Fibroblast of lung (primary cell): Measurements from ENCODE around the gene OR56A1. TPM values are rescaled to one million over a fixed set of nuclear protein-coding genes. Genes with fewer than 3 reads are reported as not detected.

ENCODE experiments used
- DNase-seq, 2 donors: peaks; one replicate each; pipeline versions ENCODE4 v3.0.0 to v3.0.0-alpha.2; 2010; ENCODE audit warnings: low read depth in 2 of 2
- H2AFZ ChIP-seq: 2 replicates; pipeline ENCODE4 v1.5.1; 2012; ENCODE audit warnings: low read length, control low read depth, inconsistent platforms
- H3K27ac ChIP-seq: 2 replicates; pipeline ENCODE4 v1.5.1; 2011; ENCODE audit warnings: low read length, control low read depth; ENCODE audit not compliant: insufficient read depth
- H3K27me3 ChIP-seq: 2 replicates; pipeline ENCODE4 v1.5.1; 2011; ENCODE audit warnings: mild to moderate bottlenecking, low read length; ENCODE audit not compliant: control insufficient read depth, insufficient read depth
- H3K36me3 ChIP-seq: 2 replicates; pipeline ENCODE4 v1.5.1; 2011; ENCODE audit warnings: low read length; ENCODE audit not compliant: control insufficient read depth, insufficient read depth
- H3K4me1 ChIP-seq: 2 replicates; pipeline ENCODE4 v1.5.1; 2011; ENCODE audit warnings: low read length; ENCODE audit not compliant: control insufficient read depth, insufficient read depth; ENCODE audit errors: extremely low read depth
- H3K4me2 ChIP-seq: 2 replicates; pipeline ENCODE4 v1.5.1; 2011; ENCODE audit warnings: low read length, control low read depth; ENCODE audit not compliant: insufficient read depth; ENCODE audit errors: extremely low read depth
- H3K4me3 ChIP-seq, 4 experiments: fragments of 200-600 bp in 1 of 4; sonication (generic) in 1 of 4; replicated peaks in 1 of 4; 2 replicates each; pipeline ENCODE4 v1.5.1; 2011 to 2016; ENCODE audit warnings: low read length in 4 of 4, low read depth in 3 of 4, mild to moderate bottlenecking in 3 of 4, control low read depth in 2 of 4, inconsistent platforms in 1 of 4, mixed read lengths in 1 of 4; ENCODE audit not compliant: insufficient read depth in 1 of 4; ENCODE audit errors: control extremely low read depth in 1 of 4
- H3K79me2 ChIP-seq: 2 replicates; pipeline ENCODE4 v1.5.1; 2012; ENCODE audit warnings: mild to moderate bottlenecking, low read length, inconsistent platforms; ENCODE audit not compliant: control insufficient read depth, insufficient read depth
- H3K9ac ChIP-seq: 2 replicates; pipeline ENCODE4 v1.5.1; 2011; ENCODE audit warnings: mild to moderate bottlenecking, low read length, control low read depth; ENCODE audit not compliant: insufficient read depth
- H3K9me3 ChIP-seq: 2 replicates; pipeline ENCODE4 v1.5.1; 2012; ENCODE audit warnings: low read depth, low read length; ENCODE audit not compliant: control insufficient read depth, insufficient read depth
- H4K20me1 ChIP-seq: 2 replicates; pipeline ENCODE4 v1.5.1; 2011; ENCODE audit warnings: low read length; ENCODE audit not compliant: control insufficient read depth, insufficient read depth; ENCODE audit errors: extremely low read depth
- CTCF ChIP-seq, 2 donors: IDR thresholded peaks in 1 of 2; conservative IDR thresholded peaks in 1 of 2; 1 replicate in 1 of 2; 2 replicates in 1 of 2; pipeline ENCODE4 v1.5.1; 2011 to 2012; ENCODE audit warnings: low read length in 2 of 2, control low read depth in 1 of 2, inconsistent platforms in 1 of 2, low read depth in 1 of 2, mild to moderate bottlenecking in 1 of 2
- EZH2 ChIP-seq: IDR thresholded peaks from 2 replicates; pipeline ENCODE4 v1.5.1; 2012; ENCODE audit warnings: low read length, control low read depth, mild to moderate bottlenecking; ENCODE audit errors: missing control alignments
- polyA plus RNA-seq, 2 donors: library from polyadenylated mRNA; depleted of rRNA in 1 of 2; stranded (reverse) in 1 of 2; unstranded in 1 of 2; fragments of >200 nt; gene quantifications; 2 replicates each; pipeline ENCODE4 v1.2.1, GENCODE V29; 2011 to 2012; ENCODE audit warnings: missing spikeins in 1 of 2
- total RNA-seq: library from RNA; depleted of rRNA; stranded (reverse); fragments of >200 nt; gene quantifications from 2 replicates; pipeline ENCODE4 v1.2.1, GENCODE V29; 2014

Gene OR56A1
- total and polyA plus RNA-seq, 2 donors (not counting 1 experiment from before 2014, with no cell fraction given), result not detected

- no peak for TF ChIP-seq EZH2
- TF ChIP-seq CTCF (conservative IDR thresholded peaks at IDR 0.05 in 1 of 2, IDR thresholded peaks at IDR 0.05 in 1 of 2; ENCODE audit: low read depth in 1 of 2, low read length in 2 of 2), result no peak
- H3K4me2 ChIP-seq, result no peak overlapping the region
- H2AFZ ChIP-seq, result no peak overlapping the region
- no peak overlapping the region for H3K9ac ChIP-seq
- H3K27ac ChIP-seq, result no peak overlapping the region
- H3K36me3 ChIP-seq, result no peaks in the 10 kb centered on the region
- no peaks in the 10 kb centered on the region for H3K9me3 ChIP-seq
- H3K4me3 ChIP-seq, result no peak overlapping the region
- no peaks in the 10 kb centered on the region for H3K4me1 ChIP-seq
- H4K20me1 ChIP-seq, result no peaks in the 10 kb centered on the region
- DNase-seq, result no peak
- H3K27me3 ChIP-seq, result no peaks in the 10 kb centered on the region
- H3K79me2 ChIP-seq, result no peaks in the 10 kb centered on the region
Measured at GRCh38 chr11:5994791-5995190, 35.8 kb downstream of the OR56A1 start.

GRCh38 chr11:5992604-5993251 lies 37.8 kb downstream of the OR56A1 start:
- Histone ChIP-seq H3K9ac (no peak overlapping the region), H3K27me3 (no peaks in the 10 kb centered on the region), H2AFZ (no peak overlapping the region), H3K79me2 (no peaks in the 10 kb centered on the region), H3K4me1 (no peaks in the 10 kb centered on the region), H3K4me2 (no peak overlapping the region), H3K36me3 (no peaks in the 10 kb centered on the region), H3K27ac (no peak overlapping the region), H3K9me3 (no peaks in the 10 kb centered on the region), H3K4me3 (no peak overlapping the region), H4K20me1 (no peaks in the 10 kb centered on the region)
- no peak for TF ChIP-seq EZH2
- peak; percentile 38 to 47 for TF ChIP-seq CTCF (conservative IDR thresholded peaks at IDR 0.05 in 1 of 2, IDR thresholded peaks at IDR 0.05 in 1 of 2; ENCODE audit: low read depth in 1 of 2, low read length in 2 of 2)
- peak; percentile 0 to 4 for DNase-seq

- DNase-seq, result no peak
- Histone ChIP-seq H3K4me2 (no peak overlapping the region), H3K4me1 (no peaks in the 10 kb centered on the region), H3K4me3 (no peak overlapping the region), H3K27ac (no peak overlapping the region), H3K27me3 (no peaks in the 10 kb centered on the region), H3K79me2 (no peaks in the 10 kb centered on the region), H3K9ac (no peak overlapping the region), H3K36me3 (no peaks in the 10 kb centered on the region), H2AFZ (no peak overlapping the region), H3K9me3 (no peaks in the 10 kb centered on the region), H4K20me1 (no peaks in the 10 kb centered on the region)
- TF ChIP-seq CTCF (conservative IDR thresholded peaks at IDR 0.05 in 1 of 2, IDR thresholded peaks at IDR 0.05 in 1 of 2; ENCODE audit: low read depth in 1 of 2, low read length in 2 of 2), result no peak
- no peak for TF ChIP-seq EZH2
Measured at GRCh38 chr11:5992150-5992549, 38.4 kb downstream of the OR56A1 start.
